ENCODE results near the gene SPAG6. TPM values are rescaled to one million over a fixed set of nuclear protein-coding genes. Genes with fewer than 3 reads are reported as not detected.

SPAG6 gene
- total RNA-seq, 1 experiment from 2014 or later: not detected

DNA sequence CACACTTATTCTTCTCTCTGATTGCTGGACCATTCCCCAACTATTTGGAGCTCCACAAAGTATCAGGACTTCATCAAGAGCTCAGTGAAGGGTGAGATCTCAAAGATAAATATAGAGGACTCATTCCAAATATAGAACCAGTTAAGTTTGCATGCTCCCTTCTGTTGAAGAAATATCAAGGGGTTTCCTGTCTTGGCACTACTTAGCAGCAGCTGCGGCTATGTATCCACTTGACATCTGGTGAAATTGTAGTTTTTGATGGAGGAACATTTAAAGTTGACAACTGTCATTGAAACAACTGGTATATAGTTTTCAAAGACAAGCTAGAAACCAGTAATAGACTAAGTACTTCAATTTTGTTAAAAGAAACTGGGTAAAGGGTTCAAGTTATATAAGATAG is 1.0 kb upstream of the SPAG6 start:
- intact Hi-C loops (cut with micrococcal nuclease; ENCODE audit: unreplicated experiment): loop anchor here (5.0 kb wide), 1 partner anchor 158 kb away; no protein-coding TSS in a partner anchor
- Histone ChIP-seq H3K36me3 (ENCODE audit: low read depth) (no peaks in the 10 kb centered on the region), H3K27ac (no peak overlapping the region), H4K20me1 (ENCODE audit: insufficient read depth) (no peaks in the 10 kb centered on the region), H3K4me1 (replicated peaks; ENCODE audit: insufficient read depth) (peaks cover 6% of the 10 kb centered on the region; the same call in 1 of the 2 replicates), H3K4me3 (no peak overlapping the region), H3K9me2 (ENCODE audit: insufficient read depth) (no peaks in the 10 kb centered on the region), H3K27me3 (ENCODE audit: insufficient read depth, low read depth) (no peaks in the 10 kb centered on the region), H3K4me2 (no peak overlapping the region), H3K79me2 (ENCODE audit: low read depth) (no peaks in the 10 kb centered on the region), H2AFZ (no peak overlapping the region), H3F3A (ENCODE audit: insufficient read depth, low read depth) (no peaks in the 10 kb centered on the region), H3K9me3 (ENCODE audit: insufficient read depth, low read depth) (no peaks in the 10 kb centered on the region)
- BruUV-seq (replicated peaks): no TSS peak
- TF ChIP-seq EZH2 (IDR thresholded peaks at IDR 0.05; ENCODE audit: low read depth): no peak
- TF ChIP-seq, protein P1, sequence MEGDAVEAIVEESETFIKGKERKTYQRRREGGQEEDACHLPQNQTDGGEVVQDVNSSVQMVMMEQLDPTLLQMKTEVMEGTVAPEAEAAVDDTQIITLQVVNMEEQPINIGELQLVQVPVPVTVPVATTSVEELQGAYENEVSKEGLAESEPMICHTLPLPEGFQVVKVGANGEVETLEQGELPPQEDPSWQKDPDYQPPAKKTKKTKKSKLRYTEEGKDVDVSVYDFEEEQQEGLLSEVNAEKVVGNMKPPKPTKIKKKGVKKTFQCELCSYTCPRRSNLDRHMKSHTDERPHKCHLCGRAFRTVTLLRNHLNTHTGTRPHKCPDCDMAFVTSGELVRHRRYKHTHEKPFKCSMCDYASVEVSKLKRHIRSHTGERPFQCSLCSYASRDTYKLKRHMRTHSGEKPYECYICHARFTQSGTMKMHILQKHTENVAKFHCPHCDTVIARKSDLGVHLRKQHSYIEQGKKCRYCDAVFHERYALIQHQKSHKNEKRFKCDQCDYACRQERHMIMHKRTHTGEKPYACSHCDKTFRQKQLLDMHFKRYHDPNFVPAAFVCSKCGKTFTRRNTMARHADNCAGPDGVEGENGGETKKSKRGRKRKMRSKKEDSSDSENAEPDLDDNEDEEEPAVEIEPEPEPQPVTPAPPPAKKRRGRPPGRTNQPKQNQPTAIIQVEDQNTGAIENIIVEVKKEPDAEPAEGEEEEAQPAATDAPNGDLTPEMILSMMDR (conservative IDR thresholded peaks at IDR 0.05): no peak
- CTCF ChIA-PET: no interaction called here
- POLR2A ChIA-PET (ENCODE audit: unreplicated experiment): no interaction called here
- DNase-seq: no peak

GRCh38 chr10:22344781-22345300 is 455 bp upstream of the SPAG6 start:
- H3K79me2 ChIP-seq (ENCODE audit: low read depth): no peaks in the 10 kb centered on the region
- ChIA-PET CTCF (no interaction called here), POLR2A (ENCODE audit: unreplicated experiment) (no interaction called here)
- H2AFZ ChIP-seq: no peak overlapping the region
- H3K27me3 ChIP-seq (ENCODE audit: insufficient read depth, low read depth): no peaks in the 10 kb centered on the region
- H3K9me3 ChIP-seq (ENCODE audit: insufficient read depth, low read depth): no peaks in the 10 kb centered on the region
- H4K20me1 ChIP-seq (ENCODE audit: insufficient read depth): no peaks in the 10 kb centered on the region
- TF ChIP-seq, protein P1 (conservative IDR thresholded peaks at IDR 0.05): no peak
- no peak for TF ChIP-seq EZH2 (IDR thresholded peaks at IDR 0.05; ENCODE audit: low read depth)
- peaks cover 6% of the 10 kb centered on the region; the same call in 1 of the 2 replicates for H3K4me1 ChIP-seq (replicated peaks; ENCODE audit: insufficient read depth)
- intact Hi-C loops (cut with micrococcal nuclease; ENCODE audit: unreplicated experiment): loop anchor here (5.0 kb wide), 1 partner anchor 157 kb away; no protein-coding TSS in a partner anchor
- no peak for DNase-seq
- H3K4me3 ChIP-seq: no peak overlapping the region
- BruUV-seq (replicated peaks): no TSS peak
- no peaks in the 10 kb centered on the region for H3K9me2 ChIP-seq (ENCODE audit: insufficient read depth)
- no peaks in the 10 kb centered on the region for H3F3A ChIP-seq (ENCODE audit: insufficient read depth, low read depth)
- H3K4me2 ChIP-seq: no peak overlapping the region
- no peak overlapping the region for H3K27ac ChIP-seq
- no peaks in the 10 kb centered on the region for H3K36me3 ChIP-seq (ENCODE audit: low read depth)

DNA sequence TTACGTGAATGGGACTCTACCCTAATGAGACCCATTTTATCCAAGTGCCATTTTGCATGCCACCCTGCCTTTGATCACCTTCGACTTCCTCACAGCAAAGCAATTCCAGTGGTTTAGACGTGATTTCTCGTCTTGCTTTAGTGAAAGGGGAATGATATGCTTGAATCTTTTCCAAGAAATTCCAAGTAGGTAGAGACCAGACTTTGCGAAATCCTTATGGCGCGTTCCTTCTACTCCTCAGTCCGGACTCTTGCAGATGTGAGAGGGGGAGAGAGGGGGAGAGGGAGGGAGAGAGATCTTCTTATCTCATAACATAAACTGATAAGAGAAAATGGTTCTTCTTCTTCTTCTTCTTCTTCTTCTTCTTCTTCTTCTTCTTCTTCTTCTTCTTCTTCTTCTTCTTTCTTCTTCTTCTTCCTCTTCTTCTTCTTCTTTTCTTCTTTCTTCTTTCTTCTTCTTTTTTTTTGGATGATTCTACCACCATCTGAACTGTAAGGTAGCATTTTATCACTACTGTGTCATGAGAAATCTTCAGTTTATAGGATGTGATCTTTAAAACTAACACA is 883 bp downstream of the SPAG6 start:
- no peak for DNase-seq
- Histone ChIP-seq H3K4me3 (no peak overlapping the region), H3F3A (ENCODE audit: insufficient read depth, low read depth) (no peaks in the 10 kb centered on the region), H3K36me3 (ENCODE audit: low read depth) (no peaks in the 10 kb centered on the region), H3K4me2 (no peak overlapping the region), H2AFZ (no peak overlapping the region), H3K9me3 (ENCODE audit: insufficient read depth, low read depth) (no peaks in the 10 kb centered on the region), H3K9me2 (ENCODE audit: insufficient read depth) (no peaks in the 10 kb centered on the region), H3K27me3 (ENCODE audit: insufficient read depth, low read depth) (no peaks in the 10 kb centered on the region), H3K4me1 (replicated peaks; ENCODE audit: insufficient read depth) (0 out of 2 replicates have a peak, but pooled peaks cover 6% of the 10 kb centered on the region), H4K20me1 (ENCODE audit: insufficient read depth) (no peaks in the 10 kb centered on the region), H3K27ac (no peak overlapping the region), H3K79me2 (ENCODE audit: low read depth) (no peaks in the 10 kb centered on the region)
- no TSS peak for BruUV-seq (replicated peaks)
- TF ChIP-seq EZH2 (IDR thresholded peaks at IDR 0.05; ENCODE audit: low read depth): no peak
- TF ChIP-seq, protein P1 (conservative IDR thresholded peaks at IDR 0.05): no peak
- POLR2A ChIA-PET (ENCODE audit: unreplicated experiment): no interaction called here
- intact Hi-C loops (cut with micrococcal nuclease; ENCODE audit: unreplicated experiment): no loop called here
- CTCF ChIA-PET: no interaction called here
